HepG2 (cell line): ENCODE results near the gene SYTL2. TPM values are rescaled to one million over a fixed set of nuclear protein-coding genes. Genes with fewer than 3 reads are reported as not detected.

Source experiments
- BCLAF1 ChIP-seq: fragments of 450-650 bp; IDR thresholded peaks from 2 replicates; pipeline ENCODE4 v1.6.1; 2017; ENCODE audit warnings: mild to moderate bottlenecking
- DNMT1 ChIP-seq: sonication (generic); formaldehyde crosslinking; IDR thresholded peaks from 2 replicates; pipeline ENCODE4 v1.5.1; 2020; ENCODE audit warnings: mild to moderate bottlenecking, missing genetic modification reagents
- GTF3A ChIP-seq: sonication (generic); formaldehyde crosslinking; conservative IDR thresholded peaks from 2 replicates; pipeline ENCODE4 v1.4.0; 2020; ENCODE audit warnings: mild to moderate bottlenecking, missing genetic modification reagents
- HNRNPH1 ChIP-seq: fragments of 200-400 bp; formaldehyde crosslinking; optimal IDR thresholded peaks from 2 replicates; pipeline ENCODE3; 2017; ENCODE audit warnings: mild to moderate bottlenecking, low read depth, low read length
- MXI1 ChIP-seq: IDR thresholded peaks from 3 replicates; pipeline ENCODE4 v1.6.1; 2012; ENCODE audit warnings: low read depth, low read length, inconsistent platforms, borderline replicate concordance
- PAF1 ChIP-seq: IDR thresholded peaks from 2 replicates; pipeline ENCODE4 v1.6.1; 2016; ENCODE audit warnings: missing genetic modification reagents, missing compliant biosample characterization
- PATZ1 ChIP-seq: sonication (generic); formaldehyde crosslinking; IDR thresholded peaks from 2 replicates; pipeline ENCODE4 v1.4.0; 2020; ENCODE audit warnings: missing genetic modification reagents
- PAWR ChIP-seq: sonication (generic); formaldehyde crosslinking; IDR thresholded peaks from 2 replicates; pipeline ENCODE4 v1.4.0; 2020; ENCODE audit warnings: missing genetic modification reagents, mild to moderate bottlenecking, borderline replicate concordance
- RFX3 ChIP-seq: IDR thresholded peaks from 2 replicates; pipeline ENCODE4 v1.6.1; 2016; ENCODE audit warnings: missing biosample characterization, missing genetic modification reagents
- TEAD2 ChIP-seq: sonication (generic); formaldehyde crosslinking; IDR thresholded peaks from 2 replicates; pipeline ENCODE4 v1.9.0; 2021; ENCODE audit warnings: missing genetic modification reagents
- ZFAT ChIP-seq: sonication (generic); formaldehyde crosslinking; conservative IDR thresholded peaks from 2 replicates; pipeline ENCODE4 v1.8.1; 2023; ENCODE audit warnings: missing genetic modification reagents, inconsistent platforms
- ZFP36L1 ChIP-seq: sonication (generic); formaldehyde crosslinking; IDR thresholded peaks from 2 replicates; pipeline ENCODE4 v1.8.0; 2022; ENCODE audit warnings: mild to moderate bottlenecking, missing genetic modification reagents, moderate library complexity
- ZFP37 ChIP-seq: sonication (generic); formaldehyde crosslinking; IDR thresholded peaks from 2 replicates; pipeline ENCODE4 v1.4.0; 2020; ENCODE audit warnings: missing genetic modification reagents, borderline replicate concordance
- ZKSCAN5 ChIP-seq: sonication (generic); formaldehyde crosslinking; IDR thresholded peaks from 2 replicates; pipeline ENCODE4 v1.5.1; 2020; ENCODE audit warnings: mild to moderate bottlenecking, missing genetic modification reagents
- ZNF18 ChIP-seq: sonication (generic); formaldehyde crosslinking; IDR thresholded peaks from 2 replicates; pipeline ENCODE4 v1.8.0; 2022; ENCODE audit warnings: mild to moderate bottlenecking, missing genetic modification reagents; ENCODE audit not compliant: insufficient replicate concordance
- ZNF264 ChIP-seq: sonication (generic); formaldehyde crosslinking; IDR thresholded peaks from 2 replicates; pipeline ENCODE4 v1.4.0; 2020; ENCODE audit warnings: missing genetic modification reagents
- ZNF280D ChIP-seq: sonication (generic); formaldehyde crosslinking; IDR thresholded peaks from 2 replicates; pipeline ENCODE4 v1.5.1; 2020; ENCODE audit warnings: mild to moderate bottlenecking, missing genetic modification reagents
- ZNF441 ChIP-seq: sonication (generic); formaldehyde crosslinking; IDR thresholded peaks from 2 replicates; pipeline ENCODE4 v1.7.0; 2021; ENCODE audit warnings: missing genetic modification reagents, borderline replicate concordance
- ZNF577 ChIP-seq: sonication (generic); formaldehyde crosslinking; IDR thresholded peaks from 2 replicates; pipeline ENCODE4 v1.4.0; 2020; ENCODE audit warnings: mild to moderate bottlenecking, low read depth, missing genetic modification reagents, borderline replicate concordance
- ZNF883 ChIP-seq: sonication (generic); formaldehyde crosslinking; IDR thresholded peaks from 2 replicates; pipeline ENCODE4 v1.5.1; 2020; ENCODE audit warnings: mild to moderate bottlenecking, missing genetic modification reagents; ENCODE audit errors: not compliant biosample characterization
- ZSCAN31 ChIP-seq: sonication (generic); formaldehyde crosslinking; IDR thresholded peaks from 2 replicates; pipeline ENCODE4 v1.5.0; 2020; ENCODE audit warnings: low read depth, mild to moderate bottlenecking, missing genetic modification reagents
- polyA plus RNA-seq, 8 experiments: library from polyadenylated mRNA; depleted of rRNA in 3 of 8; stranded (reverse) in 7 of 8; unstranded in 1 of 8; fragments of >200 nt; fragmentation: Illumina TruSeq in 4 of 8; extraction: Trizol in 4 of 8; gene quantifications; 2 replicates each; pipeline versions ENCODE4 v1.2.1 to v1.2.3, GENCODE V29; 2011 to 2016; ENCODE audit warnings: low read depth in 4 of 8, missing spikeins in 1 of 8, mixed read lengths in 1 of 8; ENCODE audit not compliant: insufficient read depth in 1 of 8
- total RNA-seq, 5 experiments: library from RNA; depleted of rRNA; stranded (reverse); fragments of >200 nt; fragmentation: Illumina TruSeq; extraction: Trizol; gene quantifications; 2 replicates each; pipeline ENCODE4 v1.2.3, GENCODE V29; 2016; ENCODE audit warnings: low read depth in 1 of 5

The SYTL2 gene
- total and polyA plus RNA-seq, 2 of the 13 experiments (the other 11 are each of a cell fraction or from before 2014, with no cell fraction given): 0.77 to 0.90 TPM

- TF ChIP-seq BCLAF1 (no peak), PAWR (CRISPR knock-in tag) (no peak), RFX3 (CRISPR knock-in tag) (no peak), ZFAT (CRISPR knock-in tag) (no peak), ZSCAN31 (CRISPR knock-in tag) (peak; percentile 78), MXI1 (peak; percentile 75; the same call in 1 of the 3 replicates), PAF1 (CRISPR knock-in tag) (no peak), DNMT1 (CRISPR knock-in tag) (no peak), ZNF883 (CRISPR knock-in tag) (no peak), PATZ1 (CRISPR knock-in tag) (peak; percentile 59), HNRNPH1 (no peak), ZNF264 (no peak), GTF3A (CRISPR knock-in tag) (no peak), ZNF577 (CRISPR knock-in tag) (no peak), ZNF280D (CRISPR knock-in tag) (no peak), ZKSCAN5 (CRISPR knock-in tag) (0 out of 2 replicates have a peak, but pooled peaks have one; percentile 17), ZNF18 (CRISPR knock-in tag) (no peak), ZNF441 (peak; percentile 38; the same call in 1 of the 2 replicates), TEAD2 (no peak), ZFP36L1 (no peak), ZFP37 (CRISPR knock-in tag) (no peak)
These were observed 163.2 kb downstream of the SYTL2 start, which contains the start of gene TMEM126A (continued) for GRCh38 chr11:85647604-85648299.
